SK-N-SH (cell line): Measurements from ENCODE around the gene ASB14. TPM values are rescaled to one million over a fixed set of nuclear protein-coding genes. Genes with fewer than 3 reads are reported as not detected.

ENCODE experiments used
- CTCF ChIA-PET: fragments of 300-600, 350-600 bp; formaldehyde crosslinking; extraction: SDS; loops from one replicate; lab custom pipeline; 2021; lab: Yijun Ruan, JAX
- POLR2A ChIA-PET: fragments of 350-600 bp; sonication (Branson Sonifier 250); formaldehyde crosslinking; extraction: SDS; loops from one replicate; lab custom pipeline; 2020; ENCODE audit warnings: antibody characterized with exemption, inconsistent platforms; lab: Yijun Ruan, JAX
- DNase-seq: peaks from one replicate; pipeline ENCODE4 v3.0.0; 2012
- H2AFZ ChIP-seq: fragments of 200-600 bp; sonication (generic); 2 replicates; pipeline ENCODE4 v1.8.1; 2016; ENCODE audit warnings: antibody characterized with exemption, mild to moderate bottlenecking, low read depth
- H3F3A ChIP-seq: fragments of 200-600 bp; sonication (generic); replicated peaks from 2 replicates; pipeline ENCODE3; 2016; ENCODE audit warnings: antibody characterized with exemption, mild to moderate bottlenecking; ENCODE audit not compliant: insufficient read depth
- H3K27ac ChIP-seq, 2 experiments: fragments of 200-500 bp in 1 of 2; fragments of 200-600 bp in 1 of 2; sonication (Bioruptor generic) in 1 of 2; sonication (generic), shearing (Covaris generic) in 1 of 2; 2 replicates each; pipeline versions ENCODE4 v1.5.1 to v1.6.1; 2014 to 2016; ENCODE audit warnings: low read depth in 2 of 2, inconsistent platforms in 1 of 2, low read length in 1 of 2, mild to moderate bottlenecking in 1 of 2, mixed read lengths in 1 of 2
- H3K27me3 ChIP-seq: fragments of 200-600 bp; sonication (generic), shearing (Covaris generic); 2 replicates; pipeline ENCODE4 v1.6.1; 2016; ENCODE audit warnings: mixed run types; ENCODE audit not compliant: insufficient read depth
- H3K36me3 ChIP-seq, 2 experiments: fragments of 200-500 bp in 1 of 2; fragments of 200-600 bp in 1 of 2; sonication (Bioruptor generic) in 1 of 2; sonication (generic) in 1 of 2; replicated peaks in 1 of 2; 2 replicates each; pipeline versions ENCODE3 to v1.5.1; 2014 to 2016; ENCODE audit warnings: low read length in 1 of 2, mild to moderate bottlenecking in 1 of 2; ENCODE audit not compliant: insufficient read depth in 2 of 2, control insufficient read depth in 1 of 2
- H3K4me1 ChIP-seq, 2 experiments: fragments of 200-500 bp in 1 of 2; fragments of 200-600 bp in 1 of 2; sonication (Bioruptor generic) in 1 of 2; sonication (generic), shearing (Covaris generic) in 1 of 2; 2 replicates each; pipeline versions ENCODE4 v1.5.1 to v1.6.1; 2014 to 2016; ENCODE audit warnings: low read depth in 1 of 2, low read length in 1 of 2, mixed run types in 1 of 2; ENCODE audit not compliant: insufficient read depth in 2 of 2, control insufficient read depth in 1 of 2
- H3K4me2 ChIP-seq: fragments of 200-600 bp; sonication (generic), shearing (Covaris generic); 2 replicates; pipeline ENCODE4 v1.6.1; 2017; ENCODE audit warnings: mixed run types
- H3K4me3 ChIP-seq, 2 experiments: fragments of 200-500 bp in 1 of 2; fragments of 200-600 bp in 1 of 2; sonication (Bioruptor generic) in 1 of 2; sonication (generic), shearing (Covaris generic) in 1 of 2; 2 replicates each; pipeline versions ENCODE4 v1.5.1 to v1.8.1; 2014 to 2016; ENCODE audit warnings: low read depth in 2 of 2, inconsistent platforms in 1 of 2, low read length in 1 of 2, mild to moderate bottlenecking in 1 of 2, mixed read lengths in 1 of 2, moderate library complexity in 1 of 2
- H3K79me2 ChIP-seq: fragments of 200-600 bp; sonication (generic); 2 replicates; pipeline ENCODE4 v1.8.1; 2017; ENCODE audit warnings: mild to moderate bottlenecking; ENCODE audit not compliant: insufficient read depth
- H3K9ac ChIP-seq: fragments of 200-600 bp; sonication (generic); 2 replicates; pipeline ENCODE4 v1.6.1; 2017; ENCODE audit warnings: mixed run types
- H3K9me2 ChIP-seq: fragments of 200-600 bp; sonication (generic); 2 replicates; pipeline ENCODE4 v1.6.1; 2017; ENCODE audit warnings: mixed run types
- H3K9me3 ChIP-seq: fragments of 200-600 bp; sonication (generic); 2 replicates; pipeline ENCODE4 v1.6.1; 2017; ENCODE audit warnings: mixed run types, mild to moderate bottlenecking, moderate library complexity
- H4K20me1 ChIP-seq: fragments of 200-600 bp; sonication (generic); 2 replicates; pipeline ENCODE4 v1.6.1; 2017; ENCODE audit warnings: mild to moderate bottlenecking, mixed run types; ENCODE audit not compliant: insufficient read depth
- EP300 ChIP-seq, 2 experiments: IDR thresholded peaks; 2 replicates each; pipeline versions ENCODE4 v1.4.0 to v1.6.1; 2012; ENCODE audit warnings: borderline replicate concordance in 1 of 2, low read depth in 1 of 2, low read length in 1 of 2
- EZH2phosphoT487 ChIP-seq: fragments of 200-600 bp; sonication (generic); IDR thresholded peaks from 2 replicates; pipeline ENCODE4 v1.6.1; 2017; ENCODE audit warnings: low read depth, mixed run types, mild to moderate bottlenecking, antibody characterized with exemption, moderate library complexity, borderline replicate concordance
- FOXM1 ChIP-seq: IDR thresholded peaks from 2 replicates; pipeline ENCODE4 v1.4.0; 2012; ENCODE audit warnings: low read depth, mild to moderate bottlenecking
- IRF3 ChIP-seq: fragments of 150-350 bp; IDR thresholded peaks from 2 replicates; pipeline ENCODE4 v1.6.1; 2016; ENCODE audit warnings: mild to moderate bottlenecking, low read depth, low read length
- JUND ChIP-seq: IDR thresholded peaks from 2 replicates; pipeline ENCODE4 v1.4.0; 2012
- MAX ChIP-seq: IDR thresholded peaks from 2 replicates; pipeline ENCODE4 v1.4.0; 2012; ENCODE audit warnings: low read depth
- MXI1 ChIP-seq: IDR thresholded peaks from 2 replicates; pipeline ENCODE4 v1.6.1; 2012; ENCODE audit warnings: mild to moderate bottlenecking, low read depth, low read length, improper control_type of control experiment
- NFIC ChIP-seq: IDR thresholded peaks from 2 replicates; pipeline ENCODE4 v1.4.0; 2012; ENCODE audit warnings: borderline replicate concordance
- NRF1 ChIP-seq: IDR thresholded peaks from 2 replicates; pipeline ENCODE4 v1.6.1; 2012; ENCODE audit warnings: low read depth, mild to moderate bottlenecking, low read length
- POLR2AphosphoS5 ChIP-seq: IDR thresholded peaks from 2 replicates; pipeline ENCODE4 v1.6.1; 2012; ENCODE audit warnings: low read depth, low read length
- RFX5 ChIP-seq: IDR thresholded peaks from 2 replicates; pipeline ENCODE4 v1.6.1; 2012; ENCODE audit warnings: mild to moderate bottlenecking, improper control_type of control experiment, low read length
- SIN3A ChIP-seq: IDR thresholded peaks from 2 replicates; pipeline ENCODE4 v1.6.1; 2012; ENCODE audit warnings: low read depth, mild to moderate bottlenecking, low read length, moderate library complexity, borderline replicate concordance
- TAF1 ChIP-seq: IDR thresholded peaks from 2 replicates; pipeline ENCODE4 v1.6.1; 2012; ENCODE audit warnings: low read depth, mild to moderate bottlenecking, low read length, moderate library complexity, borderline replicate concordance
- TCF12 ChIP-seq: IDR thresholded peaks from 2 replicates; pipeline ENCODE4 v1.4.0; 2012
- TEAD4 ChIP-seq: IDR thresholded peaks from 2 replicates; pipeline ENCODE4 v1.4.0; 2012; ENCODE audit warnings: mild to moderate bottlenecking, borderline replicate concordance; ENCODE audit not compliant: insufficient read depth
- WGBS: methylation state at CpG from one replicate; pipeline ENCODE4 v1.1.6; 2017; ENCODE audit warnings: low lambda C conversion rate; 5-methylcytosine and 5-hydroxymethylcytosine counted together
- polyA plus RNA-seq, 3 experiments: library from polyadenylated mRNA; depleted of rRNA; stranded (reverse); fragments of >200 nt; gene quantifications; 2 replicates each; pipeline ENCODE4 v1.2.3, GENCODE V29; 2012
- TF ChIP-seq, protein P1 (sequence below): IDR thresholded peaks from 2 replicates; pipeline ENCODE4 v1.4.0; 2012; ENCODE audit warnings: low read depth, borderline replicate concordance

The ASB14 gene
- polyA plus RNA-seq, 1 of the 3 experiments (the other 2 are of a cell fraction): not detected

DNA sequence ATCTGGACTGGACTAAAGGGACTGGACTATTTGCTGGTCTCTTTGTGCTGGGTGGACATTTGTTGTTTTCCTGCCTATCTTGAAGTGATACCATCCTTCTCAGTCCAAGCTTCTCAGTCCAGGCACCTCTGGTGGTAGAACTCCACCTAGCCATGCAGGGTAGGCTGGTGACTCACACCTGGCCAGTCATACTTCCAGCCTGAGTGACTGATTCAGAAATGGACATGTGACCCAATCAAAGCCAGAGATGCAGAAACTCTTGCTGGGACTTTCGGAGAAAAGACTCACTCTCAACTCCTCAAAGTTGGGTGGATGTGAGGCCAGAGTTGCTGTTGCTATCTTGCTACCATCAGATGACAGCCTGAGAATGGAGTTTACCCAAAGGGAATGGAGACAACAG lies 5.6 kb upstream of the ASB14 start (continued):
- TF ChIP-seq IRF3 (no peak), TAF1 (no peak), JUND (0 out of 2 replicates have a peak, but pooled peaks have one; percentile 19), TEAD4 (no peak), MAX (no peak)

GRCh38 chr3:57292897-57293526 lies 527 bp upstream of the ASB14 start:
- peaks cover 0 to 3% of the 10 kb centered on the region in 2 experiments; a peak in 2 of 4 replicates for H3K4me1 ChIP-seq
- 79% methylated on average over 4 of the region's 4 CpGs for WGBS
- no peak overlapping the region for H3K9ac ChIP-seq
- H3K27me3 ChIP-seq: no peaks in the 10 kb centered on the region
- TF ChIP-seq EZH2phosphoT487: no peak
- no peak for TF ChIP-seq FOXM1
- no peak for TF ChIP-seq SIN3A
- no peak for TF ChIP-seq TAF1
- TF ChIP-seq NRF1: no peak
- TF ChIP-seq NFIC: no peak
- no peak for TF ChIP-seq RFX5
- TF ChIP-seq EP300 (IDR thresholded peaks at IDR 0.05; ENCODE audit: borderline replicate concordance in 1 of 2, low read depth in 1 of 2, low read length in 1 of 2): no peak
- TF ChIP-seq, protein P1, sequence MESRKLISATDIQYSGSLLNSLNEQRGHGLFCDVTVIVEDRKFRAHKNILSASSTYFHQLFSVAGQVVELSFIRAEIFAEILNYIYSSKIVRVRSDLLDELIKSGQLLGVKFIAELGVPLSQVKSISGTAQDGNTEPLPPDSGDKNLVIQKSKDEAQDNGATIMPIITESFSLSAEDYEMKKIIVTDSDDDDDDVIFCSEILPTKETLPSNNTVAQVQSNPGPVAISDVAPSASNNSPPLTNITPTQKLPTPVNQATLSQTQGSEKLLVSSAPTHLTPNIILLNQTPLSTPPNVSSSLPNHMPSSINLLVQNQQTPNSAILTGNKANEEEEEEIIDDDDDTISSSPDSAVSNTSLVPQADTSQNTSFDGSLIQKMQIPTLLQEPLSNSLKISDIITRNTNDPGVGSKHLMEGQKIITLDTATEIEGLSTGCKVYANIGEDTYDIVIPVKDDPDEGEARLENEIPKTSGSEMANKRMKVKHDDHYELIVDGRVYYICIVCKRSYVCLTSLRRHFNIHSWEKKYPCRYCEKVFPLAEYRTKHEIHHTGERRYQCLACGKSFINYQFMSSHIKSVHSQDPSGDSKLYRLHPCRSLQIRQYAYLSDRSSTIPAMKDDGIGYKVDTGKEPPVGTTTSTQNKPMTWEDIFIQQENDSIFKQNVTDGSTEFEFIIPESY: no peak
- TF ChIP-seq POLR2AphosphoS5: no peak
- no peak for TF ChIP-seq TCF12
- no peak for TF ChIP-seq MXI1
- no peaks in the 10 kb centered on the region for H3F3A ChIP-seq
- POLR2A ChIA-PET: no interaction called here
- H2AFZ ChIP-seq: no peak overlapping the region
- CTCF ChIA-PET: no interaction called here
- H3K79me2 ChIP-seq: no peaks in the 10 kb centered on the region
- no peaks in the 10 kb centered on the region for H3K9me2 ChIP-seq
- no peaks in the 10 kb centered on the region for H4K20me1 ChIP-seq
- H3K4me2 ChIP-seq: no peak overlapping the region
- H3K27ac ChIP-seq: no peak overlapping the region
- DNase-seq: no peak
- H3K4me3 ChIP-seq: no peak overlapping the region
- no peaks in the 10 kb centered on the region for H3K9me3 ChIP-seq
- H3K36me3 ChIP-seq: no peaks in the 10 kb centered on the region
